ENCODE results near the gene CUX1. TPM values are rescaled to one million over a fixed set of nuclear protein-coding genes. Genes with fewer than 3 reads are reported as not detected.

Gene CUX1
- total and polyA plus RNA-seq, 10 of the 15 experiments (the other 5 are each of a cell fraction or from before 2014, with no cell fraction given), result 6.1 to 48.6 (median 25.9) TPM

DNA sequence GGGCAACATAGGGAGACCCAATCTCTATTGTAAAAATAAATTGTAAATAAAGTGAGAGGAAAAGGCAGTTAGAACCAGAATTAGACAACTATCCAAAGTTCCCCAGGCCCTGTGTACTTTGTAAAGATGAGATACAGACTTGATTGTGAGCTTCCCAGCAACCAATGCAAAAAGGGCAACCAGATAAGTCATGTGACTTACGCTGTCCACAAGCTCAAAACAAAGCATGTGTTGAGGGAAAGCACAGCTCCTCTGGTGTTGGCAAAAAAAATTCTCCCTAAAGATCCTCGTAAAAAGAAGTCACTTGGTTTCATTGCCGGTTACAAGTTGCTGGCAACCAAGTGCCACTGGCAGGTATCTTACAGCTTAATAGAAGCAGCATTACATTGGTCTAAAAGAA, 154.0 kb downstream of the CUX1 start (continued):
- TF ChIP-seq, protein P1, sequence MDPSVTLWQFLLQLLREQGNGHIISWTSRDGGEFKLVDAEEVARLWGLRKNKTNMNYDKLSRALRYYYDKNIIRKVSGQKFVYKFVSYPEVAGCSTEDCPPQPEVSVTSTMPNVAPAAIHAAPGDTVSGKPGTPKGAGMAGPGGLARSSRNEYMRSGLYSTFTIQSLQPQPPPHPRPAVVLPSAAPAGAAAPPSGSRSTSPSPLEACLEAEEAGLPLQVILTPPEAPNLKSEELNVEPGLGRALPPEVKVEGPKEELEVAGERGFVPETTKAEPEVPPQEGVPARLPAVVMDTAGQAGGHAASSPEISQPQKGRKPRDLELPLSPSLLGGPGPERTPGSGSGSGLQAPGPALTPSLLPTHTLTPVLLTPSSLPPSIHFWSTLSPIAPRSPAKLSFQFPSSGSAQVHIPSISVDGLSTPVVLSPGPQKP (IDR thresholded peaks at IDR 0.05; ENCODE audit: low read depth, low read length), result no peak

DNA sequence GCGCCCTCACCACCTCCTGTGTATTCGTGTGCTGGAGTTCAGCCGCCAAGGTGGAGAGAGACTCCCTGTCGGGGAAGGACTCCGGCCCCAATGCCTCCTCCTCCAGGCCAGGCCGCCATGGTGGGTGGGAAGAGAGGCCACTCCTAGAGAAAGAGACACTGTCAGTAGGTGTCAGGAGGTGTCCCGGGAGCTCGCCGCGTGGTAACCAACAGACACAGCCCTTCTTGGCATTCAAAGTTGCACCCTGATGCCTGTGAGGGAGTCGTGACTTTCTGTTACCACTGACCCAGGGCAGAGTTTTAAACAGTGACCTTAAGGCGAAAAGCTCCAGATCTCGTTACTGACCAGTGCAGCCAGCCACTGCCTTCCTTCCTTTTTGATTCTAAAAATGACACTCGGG, 155.2 kb downstream of the CUX1 start:
- H3K4me3 ChIP-seq, result no peak overlapping the region
- H3K9me3 ChIP-seq (replicated peaks; ENCODE audit: control insufficient read depth, insufficient read depth, low read length), result no peaks in the 10 kb centered on the region
- TF ChIP-seq, protein P2, sequence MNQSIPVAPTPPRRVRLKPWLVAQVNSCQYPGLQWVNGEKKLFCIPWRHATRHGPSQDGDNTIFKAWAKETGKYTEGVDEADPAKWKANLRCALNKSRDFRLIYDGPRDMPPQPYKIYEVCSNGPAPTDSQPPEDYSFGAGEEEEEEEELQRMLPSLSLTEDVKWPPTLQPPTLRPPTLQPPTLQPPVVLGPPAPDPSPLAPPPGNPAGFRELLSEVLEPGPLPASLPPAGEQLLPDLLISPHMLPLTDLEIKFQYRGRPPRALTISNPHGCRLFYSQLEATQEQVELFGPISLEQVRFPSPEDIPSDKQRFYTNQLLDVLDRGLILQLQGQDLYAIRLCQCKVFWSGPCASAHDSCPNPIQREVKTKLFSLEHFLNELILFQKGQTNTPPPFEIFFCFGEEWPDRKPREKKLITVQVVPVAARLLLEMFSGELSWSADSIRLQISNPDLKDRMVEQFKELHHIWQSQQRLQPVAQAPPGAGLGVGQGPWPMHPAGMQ (IDR thresholded peaks at IDR 0.05; ENCODE audit: borderline replicate concordance), result no peak
- no peak for TF ChIP-seq RB1 (IDR thresholded peaks at IDR 0.05; ENCODE audit: borderline replicate concordance)
- TF ChIP-seq, protein P3, sequence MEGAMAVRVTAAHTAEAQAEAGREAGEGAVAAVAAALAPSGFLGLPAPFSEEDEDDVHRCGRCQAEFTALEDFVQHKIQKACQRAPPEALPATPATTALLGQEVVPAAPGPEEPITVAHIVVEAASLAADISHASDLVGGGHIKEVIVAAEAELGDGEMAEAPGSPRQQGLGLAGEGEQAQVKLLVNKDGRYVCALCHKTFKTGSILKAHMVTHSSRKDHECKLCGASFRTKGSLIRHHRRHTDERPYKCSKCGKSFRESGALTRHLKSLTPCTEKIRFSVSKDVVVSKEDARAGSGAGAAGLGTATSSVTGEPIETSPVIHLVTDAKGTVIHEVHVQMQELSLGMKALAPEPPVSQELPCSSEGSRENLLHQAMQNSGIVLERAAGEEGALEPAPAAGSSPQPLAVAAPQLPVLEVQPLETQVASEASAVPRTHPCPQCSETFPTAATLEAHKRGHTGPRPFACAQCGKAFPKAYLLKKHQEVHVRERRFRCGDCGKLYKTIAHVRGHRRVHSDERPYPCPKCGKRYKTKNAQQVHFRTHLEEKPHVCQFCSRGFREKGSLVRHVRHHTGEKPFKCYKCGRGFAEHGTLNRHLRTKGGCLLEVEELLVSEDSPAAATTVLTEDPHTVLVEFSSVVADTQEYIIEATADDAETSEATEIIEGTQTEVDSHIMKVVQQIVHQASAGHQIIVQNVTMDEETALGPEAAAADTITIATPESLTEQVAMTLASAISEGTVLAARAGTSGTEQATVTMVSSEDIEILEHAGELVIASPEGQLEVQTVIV (IDR thresholded peaks at IDR 0.05; ENCODE audit: borderline replicate concordance, partially characterized antibody), result no peak
- in situ Hi-C loops (cut with MboI), result no loop called here
- DNase-seq (ENCODE audit: low read depth, low spot score), result no peak
- no peak for FAIRE-seq
- H3K4me1 ChIP-seq (ENCODE audit: control insufficient read depth, insufficient read depth, low read length), result peaks cover 11% of the 10 kb centered on the region; the same call in 1 of the 2 replicates
- H3K79me2 ChIP-seq (ENCODE audit: control insufficient read depth, insufficient read depth, low read length), result no peaks in the 10 kb centered on the region; the same call in 1 of the 2 replicates
- ChIA-PET SMC1A (ENCODE audit: uncharacterized antibody, unreplicated experiment) (no interaction called here), POLR2A (no interaction called here), CTCF (no interaction called here), RAD21 (ENCODE audit: unreplicated experiment) (interaction anchor here (0.6 kb wide), 1 partner anchor 26 kb away, joined by 3 read pairs; no protein-coding TSS in a partner anchor)
- BruUV-seq (replicated peaks), result no TSS peak
- 85% methylated on average over 11 of the region's 14 CpGs for WGBS (ENCODE audit: insufficient coverage, insufficient replicate concordance, low lambda C conversion rate, missing lambda C conversion rate)
- no peak for ATAC-seq
- intact Hi-C loops (cut with micrococcal nuclease; ENCODE audit: unreplicated experiment), result no loop called here
- H3K27ac ChIP-seq (ENCODE audit: control insufficient read depth, insufficient read depth), result no peak overlapping the region
- H3K36me3 ChIP-seq (ENCODE audit: control insufficient read depth in 2 of 2, insufficient read depth in 2 of 2, low read length in 1 of 2), result peaks cover 0 to 4% of the 10 kb centered on the region in 2 experiments; a peak in 2 of 4 replicates
- no peaks in the 10 kb centered on the region for H3K27me3 ChIP-seq (replicated peaks in 1 of 2; ENCODE audit: control insufficient read depth in 2 of 2, insufficient read depth in 2 of 2, low read length in 1 of 2)
- H2AFZ ChIP-seq (ENCODE audit: control insufficient read depth, low read depth, low read length), result no peak overlapping the region
- no peak overlapping the region for H3K9ac ChIP-seq (ENCODE audit: control insufficient read depth, insufficient read depth, low read length)
- H4K20me1 ChIP-seq (ENCODE audit: control insufficient read depth, insufficient read depth), result no peaks in the 10 kb centered on the region
- H3K4me2 ChIP-seq (ENCODE audit: control insufficient read depth, insufficient read depth), result no peak overlapping the region
